Measurements from ENCODE around the gene KCNJ14. TPM values are rescaled to one million over a fixed set of nuclear protein-coding genes. Genes with fewer than 3 reads are reported as not detected.

The KCNJ14 gene
- total and polyA plus RNA-seq, 11 donors = 0.20 to 2.0 (median 0.40) TPM

DNA sequence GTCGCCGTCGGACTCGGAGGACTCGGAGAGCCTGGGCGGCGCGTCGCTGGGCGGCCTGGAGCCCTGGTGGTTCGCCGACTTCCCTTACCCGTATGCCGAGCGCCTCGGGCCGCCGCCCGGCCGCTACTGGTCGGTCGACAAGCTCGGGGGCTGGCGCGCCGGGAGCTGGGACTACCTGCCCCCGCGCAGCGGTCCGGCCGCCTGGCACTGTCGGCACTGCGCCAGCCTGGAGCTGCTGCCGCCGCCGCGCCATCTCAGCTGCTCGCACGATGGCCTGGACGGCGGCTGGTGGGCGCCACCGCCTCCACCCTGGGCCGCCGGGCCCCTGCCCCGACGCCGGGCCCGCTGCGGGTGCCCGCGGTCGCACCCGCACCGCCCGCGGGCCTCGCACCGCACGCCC is 12.1 kb upstream of the KCNJ14 start:
- H3K4me3 ChIP-seq = peak overlapping the region in 6 of 12 donors; percentile 10 to 98 (median 28)
- TF ChIP-seq, protein P1, sequence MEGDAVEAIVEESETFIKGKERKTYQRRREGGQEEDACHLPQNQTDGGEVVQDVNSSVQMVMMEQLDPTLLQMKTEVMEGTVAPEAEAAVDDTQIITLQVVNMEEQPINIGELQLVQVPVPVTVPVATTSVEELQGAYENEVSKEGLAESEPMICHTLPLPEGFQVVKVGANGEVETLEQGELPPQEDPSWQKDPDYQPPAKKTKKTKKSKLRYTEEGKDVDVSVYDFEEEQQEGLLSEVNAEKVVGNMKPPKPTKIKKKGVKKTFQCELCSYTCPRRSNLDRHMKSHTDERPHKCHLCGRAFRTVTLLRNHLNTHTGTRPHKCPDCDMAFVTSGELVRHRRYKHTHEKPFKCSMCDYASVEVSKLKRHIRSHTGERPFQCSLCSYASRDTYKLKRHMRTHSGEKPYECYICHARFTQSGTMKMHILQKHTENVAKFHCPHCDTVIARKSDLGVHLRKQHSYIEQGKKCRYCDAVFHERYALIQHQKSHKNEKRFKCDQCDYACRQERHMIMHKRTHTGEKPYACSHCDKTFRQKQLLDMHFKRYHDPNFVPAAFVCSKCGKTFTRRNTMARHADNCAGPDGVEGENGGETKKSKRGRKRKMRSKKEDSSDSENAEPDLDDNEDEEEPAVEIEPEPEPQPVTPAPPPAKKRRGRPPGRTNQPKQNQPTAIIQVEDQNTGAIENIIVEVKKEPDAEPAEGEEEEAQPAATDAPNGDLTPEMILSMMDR (IDR thresholded peaks at IDR 0.05) = no peak
- TF ChIP-seq POLR2A (IDR thresholded peaks at IDR 0.05) = no peak
- H3K9me3 ChIP-seq = no peaks in the 10 kb centered on the region
- peaks cover 0 to 27% (median 19%) of the 10 kb centered on the region in 12 donors for H3K4me1 ChIP-seq
- DNase-seq (no peak), ATAC-seq (no peak)
- no peak overlapping the region for H3K27ac ChIP-seq
- peaks cover 4 to 30% (median 15%) of the 10 kb centered on the region in 9 donors for H3K27me3 ChIP-seq
- 19 to 30% (median 26%) methylated on average over 17 to 60 of the region's 60 CpGs for WGBS, 4 donors
- H3K36me3 ChIP-seq = peaks cover 0 to 13% (median 12%) of the 10 kb centered on the region in 9 donors
- intact Hi-C loops (cut with DNase I) = no loop called here

- H3K36me3 ChIP-seq = peaks cover 0 to 18% (median 17%) of the 10 kb centered on the region in 9 donors
- DNase-seq (no peak), ATAC-seq (no peak)
- H3K27ac ChIP-seq = no peak overlapping the region
- peak overlapping the region in 8 of 12 donors; percentile 70 to 98 (median 94) for H3K4me3 ChIP-seq
- H3K27me3 ChIP-seq = peaks cover 4 to 30% (median 15%) of the 10 kb centered on the region in 9 donors
- H3K9me3 ChIP-seq = no peaks in the 10 kb centered on the region
- TF ChIP-seq POLR2A (IDR thresholded peaks at IDR 0.05) = no peak
- TF ChIP-seq, protein P1 (IDR thresholded peaks at IDR 0.05) = no peak
- H3K4me1 ChIP-seq = peaks cover 0 to 27% (median 19%) of the 10 kb centered on the region in 12 donors
- intact Hi-C loops (cut with DNase I) = loop anchor here in 2 of 10 donors (2.0 kb wide), 2 partner anchors 27 to 53 kb away; partner anchors contain the start of gene KDELR1 (in 1 of the 2)
- WGBS, 4 donors = 13 to 28% (median 21%) methylated on average over 25 to 45 of the region's 45 CpGs
Observed at GRCh38 chr19:48443731-48444128, 11.6 kb upstream of the KCNJ14 start.

- TF ChIP-seq, protein P1 (IDR thresholded peaks at IDR 0.05) = no peak
- TF ChIP-seq POLR2A (IDR thresholded peaks at IDR 0.05) = no peak
- DNase-seq (no peak), ATAC-seq (no peak)
- peaks cover 0 to 24% (median 21%) of the 10 kb centered on the region in 9 donors for H3K36me3 ChIP-seq
- peaks cover 0 to 27% (median 19%) of the 10 kb centered on the region in 12 donors for H3K4me1 ChIP-seq
- H3K9me3 ChIP-seq = no peaks in the 10 kb centered on the region
- H3K27ac ChIP-seq = peak overlapping the region in 10 of 12 donors; percentile 75 to 94 (median 88)
- H3K4me3 ChIP-seq = peak overlapping the region in 11 of 12 donors; percentile 12 to 98 (median 91)
- WGBS, 4 donors = 18 to 25% (median 21%) methylated on average over 33 to 38 of the region's 38 CpGs
- H3K27me3 ChIP-seq = peaks cover 4 to 30% (median 15%) of the 10 kb centered on the region in 9 donors
- intact Hi-C loops (cut with DNase I) = loop anchor here in 2 of 10 donors (2.0 kb wide), 2 partner anchors 26 to 54 kb away; partner anchors contain the start of gene KDELR1 (in 1 of the 2)
Observed at GRCh38 chr19:48444129-48444935, 11.0 kb upstream of the KCNJ14 start.

GRCh38 chr19:48444936-48445200 is 10.5 kb upstream of the KCNJ14 start:
- Histone ChIP-seq H3K4me1 (peaks cover 0 to 27% (median 19%) of the 10 kb centered on the region in 12 donors), H3K27ac (peak overlapping the region in 11 of 12 donors; percentile 75 to 94 (median 88)), H3K9me3 (no peaks in the 10 kb centered on the region), H3K36me3 (peaks cover 0 to 29% (median 26%) of the 10 kb centered on the region in 9 donors), H3K4me3 (peak overlapping the region in 11 of 12 donors; percentile 12 to 98 (median 91)), H3K27me3 (peaks cover 4 to 29% (median 15%) of the 10 kb centered on the region in 9 donors)
- 14 to 29% (median 25%) methylated on average over 3 of the region's 3 CpGs for WGBS, 4 donors
- no peak for TF ChIP-seq POLR2A (IDR thresholded peaks at IDR 0.05)
- TF ChIP-seq, protein P1 (IDR thresholded peaks at IDR 0.05) = no peak
- no peak for ATAC-seq
- no peak for DNase-seq
- intact Hi-C loops (cut with DNase I) = loop anchor here in 4 of 10 donors (1.0 to 5.0 kb wide), 5 partner anchors 23 to 123 kb away; partner anchors contain the start of genes KDELR1 (in 2 of the 4) and GRIN2D (in 1 of the 4)

Data from heart left ventricle (tissue), 16 donors.